Endothelial cell (in vitro differentiated cells): ENCODE data around the gene GRAP2. TPM values are rescaled to one million over a fixed set of nuclear protein-coding genes. Genes with fewer than 3 reads are reported as not detected.
"Not testable (repeated sequence)": the region's sequence is repeated elsewhere in the genome, so short reads cannot be mapped to it uniquely, and the experiment has no call there.

Source experiments
- DNase-seq: peaks from one replicate; pipeline ENCODE4 v3.0.0; 2021; ENCODE audit warnings: low spot score
- H3K27ac Mint-ChIP-seq: one replicate; pipeline ENCODE4 v1.8.0; 2021; ENCODE audit warnings: mixed read lengths, inconsistent platforms; ENCODE audit not compliant: unreplicated experiment
- H3K27me3 Mint-ChIP-seq: one replicate; pipeline ENCODE4 v1.8.0; 2021; ENCODE audit warnings: mild to moderate bottlenecking, moderate library complexity, mixed read lengths, inconsistent platforms; ENCODE audit not compliant: unreplicated experiment
- H3K36me3 Mint-ChIP-seq: one replicate; pipeline ENCODE4 v1.8.0; 2021; ENCODE audit warnings: mild to moderate bottlenecking, low read depth, mixed read lengths, inconsistent platforms; ENCODE audit not compliant: unreplicated experiment
- H3K4me1 Mint-ChIP-seq: one replicate; pipeline ENCODE4 v1.8.0; 2021; ENCODE audit warnings: mild to moderate bottlenecking, mixed read lengths, inconsistent platforms; ENCODE audit not compliant: unreplicated experiment
- H3K4me3 Mint-ChIP-seq: one replicate; pipeline ENCODE4 v1.8.0; 2021; ENCODE audit warnings: mild to moderate bottlenecking, mixed read lengths, inconsistent platforms; ENCODE audit not compliant: unreplicated experiment
- H3K9me3 Mint-ChIP-seq: one replicate; pipeline ENCODE4 v1.8.0; 2021; ENCODE audit warnings: mixed read lengths, inconsistent platforms; ENCODE audit not compliant: unreplicated experiment
- CTCF ChIP-seq: fragments of 200-600 bp; sonication (generic); IDR thresholded peaks from one replicate; pipeline ENCODE4 v1.5.0; 2021; ENCODE audit warnings: antibody characterized with exemption; ENCODE audit not compliant: unreplicated experiment
- total RNA-seq: library from RNA; stranded (reverse); fragmentation: NEBNext Ultra II Directional; extraction: Animal tissue kit (Norgen Biotek cat#: 25700); gene quantifications from one replicate; pipeline ENCODE4 v1.2.1, GENCODE V29; 2021; ENCODE audit not compliant: unreplicated experiment

The GRAP2 gene
- total RNA-seq, 1 donor from 2014 or later = 20.5 TPM

- DNase-seq = no peak
- H3K9me3 Mint-ChIP-seq = no peaks in the 10 kb centered on the region
- H3K4me1 Mint-ChIP-seq = no peaks in the 10 kb centered on the region
- no peaks in the 10 kb centered on the region for H3K36me3 Mint-ChIP-seq
- H3K4me3 Mint-ChIP-seq = no peak overlapping the region
- no peak overlapping the region for H3K27ac Mint-ChIP-seq
- no peaks in the 10 kb centered on the region for H3K27me3 Mint-ChIP-seq
- TF ChIP-seq CTCF = no peak
These were observed 1.9 kb upstream of the GRAP2 start for GRCh38 chr22:39898997-39899396.

- H3K4me1 Mint-ChIP-seq = no peaks in the 10 kb centered on the region
- H3K27me3 Mint-ChIP-seq = no peaks in the 10 kb centered on the region
- no peak overlapping the region for H3K27ac Mint-ChIP-seq
These were observed 772 bp downstream of the GRAP2 start for GRCh38 chr22:39901565-39902146.

GRCh38 chr22:39904024-39904423 lies 3.1 kb downstream of the GRAP2 start:
- H3K4me1 Mint-ChIP-seq, H3K27me3 Mint-ChIP-seq, DNase-seq, H3K27ac Mint-ChIP-seq, H3K9me3 Mint-ChIP-seq, H3K4me3 Mint-ChIP-seq, H3K36me3 Mint-ChIP-seq: not testable (repeated sequence)

More at GRCh38 chr22:39901565-39902146, 772 bp downstream of the GRAP2 start:
- Mint-ChIP-seq H3K9me3 (no peaks in the 10 kb centered on the region), H3K36me3 (no peaks in the 10 kb centered on the region), H3K4me3 (no peak overlapping the region)
- DNase-seq = no peak
- TF ChIP-seq CTCF = no peak

GRCh38 chr22:39904862-39905261 lies 4.0 kb downstream of the GRAP2 start:
- no peaks in the 10 kb centered on the region for H3K36me3 Mint-ChIP-seq
- no peak for DNase-seq
- H3K27ac Mint-ChIP-seq = no peak overlapping the region
- no peaks in the 10 kb centered on the region for H3K9me3 Mint-ChIP-seq
- H3K4me3 Mint-ChIP-seq = no peak overlapping the region
- H3K4me1 Mint-ChIP-seq = no peaks in the 10 kb centered on the region
- no peaks in the 10 kb centered on the region for H3K27me3 Mint-ChIP-seq
- no peak for TF ChIP-seq CTCF

- Mint-ChIP-seq H3K4me1 (peaks cover under 1% of the 10 kb centered on the region), H3K27me3 (no peaks in the 10 kb centered on the region), H3K27ac (no peak overlapping the region), H3K9me3 (no peaks in the 10 kb centered on the region), H3K36me3 (no peaks in the 10 kb centered on the region), H3K4me3 (no peak overlapping the region)
- no peak for DNase-seq
- no peak for TF ChIP-seq CTCF
These were observed 4.8 kb downstream of the GRAP2 start for GRCh38 chr22:39905687-39906086.
